AG10803 (cell line): ENCODE measurements around the gene FURIN.

Source experiments
- DNase-seq: peaks from one replicate; pipeline ENCODE4 v3.0.0; 2010; ENCODE audit warnings: low read depth
- H3K4me3 ChIP-seq: 2 replicates; pipeline ENCODE4 v1.5.1; 2011; ENCODE audit warnings: mild to moderate bottlenecking, low read length, control low read depth
- CTCF ChIP-seq: conservative IDR thresholded peaks from 2 replicates; pipeline ENCODE4 v1.5.1; 2011; ENCODE audit warnings: mild to moderate bottlenecking, low read length, control low read depth, inconsistent platforms

The FURIN gene

GRCh38 chr15:90859234-90860131 is 8.9 kb upstream of the FURIN start:
- DNase-seq, result no peak
- H3K4me3 ChIP-seq, result no peak overlapping the region
- TF ChIP-seq CTCF, result peak; percentile 39

GRCh38 chr15:90860450-90860849 is 7.9 kb upstream of the FURIN start:
- no peak for TF ChIP-seq CTCF
- H3K4me3 ChIP-seq, result no peak overlapping the region
- no peak for DNase-seq

GRCh38 chr15:90860942-90861675 is 7.3 kb upstream of the FURIN start:
- no peak overlapping the region for H3K4me3 ChIP-seq
- DNase-seq, result no peak
- TF ChIP-seq CTCF, result no peak

- no peak for DNase-seq
- no peak for TF ChIP-seq CTCF
- no peak overlapping the region for H3K4me3 ChIP-seq
Observed at GRCh38 chr15:90862487-90862886, 5.9 kb upstream of the FURIN start.

GRCh38 chr15:90862964-90863778 is 5.2 kb upstream of the FURIN start:
- TF ChIP-seq CTCF, result no peak
- H3K4me3 ChIP-seq, result no peak overlapping the region
- peak; percentile 67 for DNase-seq

- no peak overlapping the region for H3K4me3 ChIP-seq
- no peak for TF ChIP-seq CTCF
- no peak for DNase-seq
Observed at GRCh38 chr15:90863987-90864386, 4.4 kb upstream of the FURIN start.
